NCI-H1694 (cell line): ENCODE data around the gene GPR63.
"Not testable (repeated sequence)": the region's sequence is repeated elsewhere in the genome, so short reads cannot be mapped to it uniquely, and the experiment has no call there.

Source experiments
- DNase-seq: peaks from one replicate; lab custom pipeline; 2025; lab: John Stamatoyannopoulos, UW

Gene GPR63

GRCh38 chr6:96837081-96837971, at the start of gene GPR63:
GPR63 (minus strand) TSS chr6:96837477; CDS start chr6:96799731, 37,746 bp downstream.
- DNase-seq, result peak; percentile 29

- no peak for DNase-seq
Observed at GRCh38 chr6:96886519-96886918, 49.2 kb upstream of the GPR63 start.

GRCh38 chr6:96885187-96885631, 47.9 kb upstream of the GPR63 start:
- DNase-seq, result not testable (repeated sequence)

GRCh38 chr6:96878143-96878542, 40.9 kb upstream of the GPR63 start:
- DNase-seq, result no peak

- no peak for DNase-seq
Observed at GRCh38 chr6:96876886-96877545, 39.7 kb upstream of the GPR63 start.

GRCh38 chr6:96872976-96873375, 35.7 kb upstream of the GPR63 start:
- no peak for DNase-seq

GRCh38 chr6:96865055-96865405, 27.8 kb upstream of the GPR63 start:
- no peak for DNase-seq

- peak; percentile 11 for DNase-seq
Observed at GRCh38 chr6:96864216-96865054, 27.2 kb upstream of the GPR63 start.

GRCh38 chr6:96862560-96862959, 25.3 kb upstream of the GPR63 start:
- no peak for DNase-seq

GRCh38 chr6:96861588-96861987, 24.3 kb upstream of the GPR63 start:
- no peak for DNase-seq

- DNase-seq, result no peak
Observed at GRCh38 chr6:96856856-96857255, 19.6 kb upstream of the GPR63 start.

GRCh38 chr6:96853083-96853482, 15.8 kb upstream of the GPR63 start:
- DNase-seq, result no peak

- DNase-seq, result no peak
Observed at GRCh38 chr6:96852605-96853004, 15.3 kb upstream of the GPR63 start.

GRCh38 chr6:96851858-96852257, 14.6 kb upstream of the GPR63 start:
- no peak for DNase-seq

GRCh38 chr6:96849615-96850014, 12.3 kb upstream of the GPR63 start:
- DNase-seq, result no peak

- no peak for DNase-seq
Observed at GRCh38 chr6:96844530-96844929, 7.3 kb upstream of the GPR63 start.

- no peak for DNase-seq
Observed at GRCh38 chr6:96841345-96841744, 4.1 kb upstream of the GPR63 start.

- peak; percentile 9 for DNase-seq
Observed at GRCh38 chr6:96836631-96837080, 621 bp downstream of the GPR63 start.

GRCh38 chr6:96834070-96834469, 3.2 kb downstream of the GPR63 start:
- DNase-seq, result no peak

- no peak for DNase-seq
Observed at GRCh38 chr6:96832780-96833179, 4.5 kb downstream of the GPR63 start.

GRCh38 chr6:96826865-96827264, 10.4 kb downstream of the GPR63 start:
- no peak for DNase-seq

GRCh38 chr6:96823743-96824142, 13.5 kb downstream of the GPR63 start:
- DNase-seq, result no peak
